HTR-8/SVneo (cell line): ENCODE results near the gene PEAK1.

Source experiments
- DNase-seq: peaks from one replicate; pipeline ENCODE4 v3.0.0; 2011; ENCODE audit warnings: low spot score, mixed read lengths; ENCODE audit not compliant: insufficient read length
- FAIRE-seq: peaks from 2 replicates; lab custom pipeline; 2011; peaks lifted over from hg19 to GRCh38; lab: Jason Lieb, UNC

Gene PEAK1

DNA sequence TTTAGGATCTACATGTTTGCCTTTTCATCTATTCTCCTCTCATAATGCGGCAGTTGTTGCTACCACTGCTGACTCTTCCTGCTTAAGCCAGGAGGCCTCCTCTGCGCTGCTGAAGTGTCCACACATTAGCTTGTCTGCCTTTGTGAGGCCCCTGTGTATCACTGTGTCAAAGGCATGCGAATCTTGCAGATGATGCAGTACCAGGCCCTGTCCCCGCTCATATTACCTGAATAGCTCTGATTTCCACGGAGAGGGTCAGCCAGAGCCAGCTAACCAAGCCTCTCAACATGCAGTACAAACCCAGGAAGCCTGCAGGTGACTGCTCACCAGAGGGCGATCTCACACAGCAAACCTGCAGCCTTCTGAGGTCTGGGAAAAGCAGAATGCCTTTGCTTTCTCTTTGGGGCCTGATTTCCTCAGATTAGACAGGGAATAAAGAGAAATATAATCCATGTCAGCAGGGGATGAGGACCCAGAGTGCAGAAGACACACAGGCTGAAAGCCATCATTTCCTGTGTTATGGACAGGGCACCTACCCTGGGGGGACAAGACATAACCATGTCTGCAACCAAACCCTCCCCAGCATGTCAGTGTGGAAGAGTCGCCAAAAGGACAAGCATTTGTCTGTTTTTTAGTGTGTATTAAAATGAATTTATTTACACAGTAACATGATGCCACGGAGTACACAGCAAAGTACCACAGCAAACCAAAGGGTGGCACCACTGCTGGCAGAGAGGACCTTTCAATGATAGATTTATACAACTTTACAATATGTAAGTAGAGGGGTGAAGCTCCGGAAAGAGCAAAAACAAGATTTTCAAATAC is 312.2 kb downstream of the PEAK1 start:
- no peak for FAIRE-seq
- peak; percentile 72 for DNase-seq

DNA sequence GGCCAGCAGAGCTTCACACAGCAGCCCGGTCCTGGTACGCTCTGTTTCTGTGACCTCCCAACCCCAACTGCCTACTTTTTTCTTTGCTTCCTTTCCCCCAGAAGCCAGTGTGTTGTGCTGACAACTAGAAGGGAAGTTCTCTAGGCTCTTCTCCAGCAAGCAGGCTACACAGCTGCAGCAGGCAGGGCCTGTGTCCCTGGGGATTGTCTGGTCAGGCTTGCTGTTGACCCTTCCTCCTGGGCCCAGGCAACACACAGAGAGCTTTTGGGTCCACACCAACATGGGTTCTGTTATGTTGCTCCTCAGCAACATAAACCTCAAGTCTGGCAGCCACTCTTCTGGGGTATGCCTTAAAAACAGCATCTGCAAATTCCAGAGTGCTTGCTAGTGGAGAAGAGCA is 312.8 kb downstream of the PEAK1 start:
- no peak for DNase-seq
- FAIRE-seq = no peak

DNA sequence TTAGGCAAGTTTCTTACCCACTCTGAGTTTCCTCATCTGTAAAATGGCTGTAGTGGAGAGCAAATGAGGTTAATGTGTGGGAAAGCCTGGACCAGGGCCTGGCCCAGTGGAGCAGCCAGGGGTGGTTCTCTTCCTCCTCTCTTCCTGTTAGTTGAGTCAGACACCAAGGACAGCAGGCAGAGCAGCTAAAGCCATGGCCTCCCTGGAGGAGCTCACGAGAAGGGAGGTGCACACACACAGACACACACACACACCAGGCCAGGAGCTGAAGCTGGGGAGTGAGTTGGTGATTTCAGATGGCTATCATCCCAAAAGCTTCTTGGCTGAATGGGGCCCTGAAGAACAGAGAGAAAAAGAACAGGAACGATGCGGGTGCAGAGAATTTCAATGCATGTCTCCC is 315.7 kb downstream of the PEAK1 start:
- DNase-seq (no peak), FAIRE-seq (no peak)

GRCh38 chr15:77099741-77100463 is 320.0 kb downstream of the PEAK1 start:
- FAIRE-seq (no peak), DNase-seq (no peak)

DNA sequence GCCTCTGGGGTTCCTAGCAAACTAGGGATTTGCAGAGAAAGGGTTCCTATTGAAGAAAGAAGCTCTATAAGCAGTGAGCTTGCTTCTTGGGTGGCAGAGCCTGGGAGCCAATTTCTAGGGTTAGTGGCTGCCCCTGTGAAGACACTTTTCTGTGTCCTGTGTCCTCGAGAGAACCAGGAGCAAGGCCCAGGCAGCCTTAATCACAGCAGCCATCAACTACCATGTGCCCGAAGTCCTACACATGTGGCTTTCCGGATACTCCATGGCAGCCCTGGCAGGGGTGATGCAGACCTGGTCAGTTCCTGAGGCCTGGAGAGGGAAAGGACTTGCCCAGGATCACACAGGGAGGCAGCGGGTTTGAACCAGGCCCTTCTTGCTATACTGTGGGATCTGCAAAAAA is 321.3 kb downstream of the PEAK1 start:
- DNase-seq (no peak), FAIRE-seq (no peak)

GRCh38 chr15:77097921-77098320 is 322.0 kb downstream of the PEAK1 start:
- DNase-seq (no peak), FAIRE-seq (no peak)

DNA sequence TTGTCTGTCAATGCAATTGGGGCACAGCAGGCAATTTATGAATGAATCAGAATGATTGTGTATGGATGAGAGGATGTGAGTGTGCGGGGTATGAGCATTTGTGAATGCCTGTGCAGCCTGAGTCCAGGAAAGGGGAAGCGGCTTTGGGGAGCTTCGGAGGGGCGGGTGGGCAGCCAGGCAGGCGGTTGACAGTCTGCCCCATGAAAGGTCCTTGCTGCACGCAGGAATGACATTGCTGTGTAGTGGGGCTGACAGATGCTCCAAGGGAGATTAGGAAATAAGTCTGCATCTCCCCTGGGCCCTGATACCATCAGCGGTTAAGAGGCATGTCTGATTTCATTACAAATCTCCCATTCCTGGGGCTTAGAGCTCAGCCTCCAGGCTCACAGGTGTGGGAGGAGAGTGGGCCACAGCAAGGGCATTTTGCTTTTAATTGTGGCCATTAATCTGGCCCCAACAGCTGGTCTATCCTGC is 322.6 kb downstream of the PEAK1 start:
- FAIRE-seq (no peak), DNase-seq (no peak)

- DNase-seq (no peak), FAIRE-seq (no peak)
Measured at GRCh38 chr15:77096541-77096940, 323.4 kb downstream of the PEAK1 start.

- DNase-seq (no peak), FAIRE-seq (no peak)
Measured at GRCh38 chr15:77096138-77096537, 323.8 kb downstream of the PEAK1 start.

DNA sequence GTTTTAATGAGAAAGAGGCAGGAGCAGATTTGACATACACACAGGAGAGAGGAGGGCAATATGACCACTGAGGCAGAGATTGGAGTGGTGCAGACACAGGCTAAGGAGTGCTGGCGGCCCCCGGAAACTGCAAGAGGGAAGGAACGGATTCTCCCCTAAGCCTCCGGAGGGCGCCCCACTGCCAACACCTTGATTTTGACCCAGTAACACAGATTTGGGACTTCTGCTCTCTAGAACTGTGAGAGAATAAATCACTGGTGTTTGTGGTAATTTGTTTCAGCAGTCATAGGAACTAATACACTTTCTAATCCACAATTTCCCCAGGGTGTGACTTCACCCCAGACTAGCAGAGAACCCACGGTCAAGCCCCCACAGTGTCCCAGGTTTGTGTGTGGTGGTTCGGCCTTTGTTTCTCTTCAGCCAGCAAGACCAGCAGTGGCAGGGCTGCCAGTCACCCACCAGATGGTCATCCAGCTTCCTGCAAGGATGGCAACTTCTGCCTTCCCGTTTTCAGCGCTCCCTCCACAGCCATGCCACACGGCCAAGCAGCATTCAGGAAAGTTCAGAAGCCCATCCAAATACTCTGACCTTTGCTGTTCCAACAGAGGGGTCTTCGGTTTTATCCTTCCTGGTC is 325.4 kb downstream of the PEAK1 start:
- FAIRE-seq (no peak), DNase-seq (no peak)

GRCh38 chr15:77093436-77093835 is 326.5 kb downstream of the PEAK1 start:
- DNase-seq = no peak
- FAIRE-seq = no peak

- FAIRE-seq (no peak), DNase-seq (no peak)
Measured at GRCh38 chr15:77091097-77091496, 328.8 kb downstream of the PEAK1 start.

DNA sequence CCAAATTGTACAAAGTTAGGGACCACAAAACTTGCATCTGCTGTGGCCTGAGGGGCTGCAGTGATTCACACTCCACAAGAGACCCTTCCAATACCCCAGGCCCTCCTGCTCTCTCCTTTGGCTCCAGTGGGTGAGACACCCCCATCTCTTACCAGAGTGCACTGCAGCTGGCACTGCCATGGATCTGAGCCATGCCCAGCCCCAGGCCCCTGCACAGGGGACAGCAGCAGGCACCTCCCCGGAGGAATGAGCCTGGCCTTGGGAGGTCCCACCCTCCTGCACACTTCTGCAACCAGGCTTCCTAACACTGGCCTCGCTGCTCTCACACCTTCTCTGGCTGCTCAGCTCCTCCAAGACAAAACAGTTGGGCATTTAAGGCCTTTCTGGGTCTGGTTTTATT is 332.7 kb downstream of the PEAK1 start:
- FAIRE-seq (no peak), DNase-seq (no peak)

DNA sequence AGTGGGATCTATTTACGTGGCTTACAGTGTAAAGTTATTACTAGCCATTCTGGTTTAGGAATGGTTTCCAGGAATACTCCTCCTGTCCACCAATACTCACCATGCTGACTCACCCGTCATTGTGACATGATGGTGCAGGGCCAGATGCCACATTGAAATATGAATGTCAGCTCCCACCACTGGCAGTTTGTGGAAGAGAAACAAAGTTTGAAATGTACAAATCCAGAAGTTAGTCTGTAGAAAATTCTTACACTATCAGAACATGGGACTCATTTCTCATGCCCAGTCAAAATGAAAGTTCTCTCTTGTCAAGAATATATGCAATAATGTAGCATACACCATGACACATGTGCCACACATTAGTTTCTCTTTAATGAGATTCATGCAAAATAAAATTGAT is 334.6 kb downstream of the PEAK1 start:
- FAIRE-seq (peak; percentile 89), DNase-seq (peak; percentile 54)

DNA sequence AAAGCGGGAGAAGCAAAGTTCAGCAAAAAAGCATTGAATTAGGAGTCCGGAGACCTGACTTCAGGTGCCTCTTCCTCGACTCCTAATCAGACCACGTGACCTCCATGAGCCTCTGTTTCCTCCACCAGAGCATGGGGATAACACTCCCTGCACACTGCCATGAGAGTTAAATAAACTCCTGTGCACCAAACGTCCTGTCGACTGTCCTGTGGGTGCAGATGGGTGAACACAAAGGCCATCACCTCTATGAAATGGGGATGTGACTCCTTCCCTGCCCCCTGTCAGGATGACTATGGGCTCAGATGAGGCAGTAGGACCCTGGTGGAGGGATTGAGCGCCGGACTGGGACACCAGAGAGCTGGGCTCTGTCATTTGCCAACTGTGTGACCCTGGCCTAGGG is 335.5 kb downstream of the PEAK1 start:
- FAIRE-seq = no peak

DNA sequence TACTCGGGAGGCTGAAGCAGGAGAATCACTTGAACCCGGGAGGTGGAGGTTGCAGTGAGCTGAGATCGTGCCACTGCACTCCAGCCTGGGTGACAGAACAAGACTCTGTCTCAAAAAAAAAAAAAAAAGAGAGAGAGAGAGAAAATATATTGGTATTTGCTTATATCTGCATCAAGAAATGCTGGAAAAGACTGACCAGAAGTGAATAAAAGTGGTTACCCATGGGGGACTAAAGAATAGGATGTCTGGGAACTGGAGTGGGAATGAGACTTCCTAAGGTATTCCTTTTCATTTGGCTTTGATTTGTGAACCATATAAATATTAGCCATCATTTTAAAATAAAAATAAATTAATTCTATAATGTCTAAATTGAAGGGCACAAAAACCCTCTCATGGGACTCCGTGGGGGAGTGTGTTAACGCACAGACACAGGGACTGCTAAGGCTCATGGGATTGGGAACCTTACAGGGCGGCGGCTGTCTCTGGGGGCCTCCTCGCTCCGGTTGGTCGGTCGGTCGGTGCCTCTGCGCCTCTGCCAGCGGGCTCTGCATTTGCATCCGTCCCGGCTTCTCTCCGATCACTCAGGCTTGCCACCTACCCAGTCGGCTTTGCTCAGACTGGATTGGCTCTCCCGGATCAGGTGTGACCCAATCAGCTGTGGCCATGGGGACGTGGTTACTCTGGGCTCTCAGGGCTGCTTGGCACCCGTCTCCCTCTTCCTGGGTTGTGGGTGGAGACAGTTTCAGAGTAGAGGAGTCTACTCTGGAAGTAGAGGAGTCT is 336.3 kb downstream of the PEAK1 start:
- FAIRE-seq = no peak
- no peak for DNase-seq

More for the DNA sequence above, 335.5 kb downstream of the PEAK1 start:
- DNase-seq = no peak

GRCh38 chr15:77081971-77082370 is 337.9 kb downstream of the PEAK1 start:
- DNase-seq (no peak), FAIRE-seq (no peak)

- FAIRE-seq (no peak), DNase-seq (no peak)
Measured at GRCh38 chr15:77076323-77076915, 343.5 kb downstream of the PEAK1 start.

GRCh38 chr15:77075528-77075927 is 344.4 kb downstream of the PEAK1 start:
- no peak for DNase-seq
- FAIRE-seq = no peak

DNA sequence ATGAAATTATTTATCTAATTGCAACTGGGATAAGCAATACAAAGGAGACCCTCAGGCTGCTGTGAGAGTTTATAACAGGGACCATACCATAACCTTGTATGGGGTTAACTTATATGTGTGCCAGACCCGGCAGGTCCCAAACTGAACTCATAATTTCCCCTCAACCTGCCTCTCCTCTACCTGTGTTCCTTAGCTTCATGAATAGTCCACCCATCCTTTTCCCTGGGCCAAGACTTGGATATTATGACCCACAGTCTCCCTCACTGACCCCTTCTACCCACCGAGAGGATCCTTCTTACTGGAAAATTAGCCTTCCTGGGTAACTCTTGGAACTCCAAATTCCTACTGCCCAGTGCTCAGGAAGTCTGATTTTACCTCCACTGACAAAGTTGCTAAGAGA is 345.6 kb downstream of the PEAK1 start:
- DNase-seq (no peak), FAIRE-seq (no peak)
